ENCODE data around the gene HES1.

DNA sequence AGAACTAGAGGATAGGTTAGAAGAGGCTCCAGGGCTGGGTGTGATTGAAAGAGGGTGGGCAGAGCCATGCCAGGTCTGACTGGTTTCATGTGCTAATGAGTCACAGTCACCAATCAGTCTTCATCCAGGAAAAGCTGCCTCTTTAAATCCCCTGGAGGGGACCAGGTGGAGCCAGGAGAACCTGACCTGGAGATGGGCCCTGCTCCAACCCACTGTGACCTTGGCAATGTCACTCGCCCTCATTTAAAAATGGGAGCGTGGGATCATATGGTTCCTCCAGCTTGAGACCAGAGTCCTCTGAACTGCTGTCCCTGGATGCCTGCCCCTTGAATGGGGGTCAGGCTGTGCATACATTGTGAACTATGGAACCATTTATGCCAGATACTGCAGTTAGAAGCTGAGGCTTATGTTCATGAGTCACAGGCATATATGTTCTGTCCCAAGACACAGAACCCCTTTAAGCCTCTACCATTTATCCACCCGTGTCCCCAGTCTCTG lies 23.0 kb downstream of the HES1 start:
- TF ChIP-seq EZH2 (IDR thresholded peaks at IDR 0.05) (no peak), CTCF (IDR thresholded peaks at IDR 0.05) (no peak)

All from neural progenitor cell (in vitro differentiated cells).